Fibroblast of lung (primary cell): ENCODE measurements around the gene SF3A2.

ENCODE experiments used
- EZH2 ChIP-seq: IDR thresholded peaks from 2 replicates; pipeline ENCODE4 v1.5.1; 2012; ENCODE audit warnings: low read length, control low read depth, mild to moderate bottlenecking; ENCODE audit errors: missing control alignments
- TF ChIP-seq, protein P1 (sequence below), 2 donors: IDR thresholded peaks in 1 of 2; conservative IDR thresholded peaks in 1 of 2; 1 replicate in 1 of 2; 2 replicates in 1 of 2; pipeline ENCODE4 v1.5.1; 2011 to 2012; ENCODE audit warnings: low read length in 2 of 2, control low read depth in 1 of 2, inconsistent platforms in 1 of 2, low read depth in 1 of 2, mild to moderate bottlenecking in 1 of 2

DNA sequence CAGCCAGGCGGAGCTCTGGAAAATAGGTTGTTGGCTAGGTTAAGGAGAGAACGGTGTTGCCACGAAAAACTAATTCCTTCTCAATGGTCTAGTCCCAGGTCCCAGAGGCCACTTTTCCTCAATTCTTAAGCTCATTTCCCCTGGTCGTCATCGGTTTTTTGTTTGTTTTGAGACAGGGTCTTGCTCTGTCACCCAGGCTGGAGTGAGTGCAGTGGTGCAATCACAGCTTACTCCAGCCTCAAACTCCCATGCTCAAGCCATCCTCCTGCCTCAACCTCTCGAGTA lies 1.2 kb downstream of the SF3A2 start:
- TF ChIP-seq, protein P1, sequence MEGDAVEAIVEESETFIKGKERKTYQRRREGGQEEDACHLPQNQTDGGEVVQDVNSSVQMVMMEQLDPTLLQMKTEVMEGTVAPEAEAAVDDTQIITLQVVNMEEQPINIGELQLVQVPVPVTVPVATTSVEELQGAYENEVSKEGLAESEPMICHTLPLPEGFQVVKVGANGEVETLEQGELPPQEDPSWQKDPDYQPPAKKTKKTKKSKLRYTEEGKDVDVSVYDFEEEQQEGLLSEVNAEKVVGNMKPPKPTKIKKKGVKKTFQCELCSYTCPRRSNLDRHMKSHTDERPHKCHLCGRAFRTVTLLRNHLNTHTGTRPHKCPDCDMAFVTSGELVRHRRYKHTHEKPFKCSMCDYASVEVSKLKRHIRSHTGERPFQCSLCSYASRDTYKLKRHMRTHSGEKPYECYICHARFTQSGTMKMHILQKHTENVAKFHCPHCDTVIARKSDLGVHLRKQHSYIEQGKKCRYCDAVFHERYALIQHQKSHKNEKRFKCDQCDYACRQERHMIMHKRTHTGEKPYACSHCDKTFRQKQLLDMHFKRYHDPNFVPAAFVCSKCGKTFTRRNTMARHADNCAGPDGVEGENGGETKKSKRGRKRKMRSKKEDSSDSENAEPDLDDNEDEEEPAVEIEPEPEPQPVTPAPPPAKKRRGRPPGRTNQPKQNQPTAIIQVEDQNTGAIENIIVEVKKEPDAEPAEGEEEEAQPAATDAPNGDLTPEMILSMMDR (conservative IDR thresholded peaks at IDR 0.05 in 1 of 2, IDR thresholded peaks at IDR 0.05 in 1 of 2; ENCODE audit: low read depth in 1 of 2, low read length in 2 of 2): no peak
- TF ChIP-seq EZH2: no peak
